K562 (cell line): ENCODE data around the gene MAB21L3. TPM values are rescaled to one million over a fixed set of nuclear protein-coding genes. Genes with fewer than 3 reads are reported as not detected.

ENCODE experiments used
- ADNP ChIP-seq: fragments of 200-800 bp; sonication (Bioruptor generic); IDR thresholded peaks from 2 replicates; pipeline ENCODE4 v1.6.1; 2016; ENCODE audit warnings: missing genetic modification characterization, missing compliant biosample characterization
- C11orf30 ChIP-seq: fragments of 450-650 bp; IDR thresholded peaks from 2 replicates; pipeline ENCODE4 v1.6.1; 2016; ENCODE audit warnings: low read depth, mild to moderate bottlenecking
- CUX1 ChIP-seq: fragments of 200-800 bp; sonication (Bioruptor generic); IDR thresholded peaks from 2 replicates; pipeline ENCODE4 v1.6.1; 2016; ENCODE audit warnings: missing genetic modification characterization, missing compliant biosample characterization
- FOSL1 ChIP-seq: fragments of 200-800 bp; sonication (Bioruptor generic); conservative IDR thresholded peaks from 2 replicates; pipeline ENCODE4 v1.6.1; 2016; ENCODE audit warnings: missing genetic modification characterization, missing compliant biosample characterization
- HDAC3 ChIP-seq: fragments of 450-650 bp; IDR thresholded peaks from 2 replicates; pipeline ENCODE4 v1.6.1; 2018; ENCODE audit warnings: borderline replicate concordance, mild to moderate bottlenecking, moderate library complexity; ENCODE audit not compliant: partially characterized antibody
- HOXB6 ChIP-seq: fragments of 250-450 bp; sonication (Bioruptor Pico); IDR thresholded peaks from 2 replicates; pipeline ENCODE4 v1.5.1; 2022; ENCODE audit warnings: mild to moderate bottlenecking, borderline replicate concordance
- KLF6 ChIP-seq: fragments of 250-450 bp; sonication (Bioruptor Pico); IDR thresholded peaks from 2 replicates; pipeline ENCODE4 v1.4.0; 2020; ENCODE audit warnings: mild to moderate bottlenecking, moderate library complexity, borderline replicate concordance
- MAFF ChIP-seq: IDR thresholded peaks from 2 replicates; pipeline ENCODE4 v1.6.1; 2012; ENCODE audit warnings: low read length, improper control_type of control experiment
- MAFK ChIP-seq: IDR thresholded peaks from 2 replicates; pipeline ENCODE4 v1.6.1; 2011; ENCODE audit warnings: low read length, improper control_type of control experiment
- MED1 ChIP-seq: sonication (generic); formaldehyde crosslinking; IDR thresholded peaks from 2 replicates; pipeline ENCODE4 v1.8.1; 2023; ENCODE audit warnings: missing genetic modification reagents, borderline replicate concordance
- MTA3 ChIP-seq: fragments of 450-650 bp; formaldehyde crosslinking; IDR thresholded peaks from 2 replicates; pipeline ENCODE4 v1.6.1; 2017; ENCODE audit warnings: mild to moderate bottlenecking, borderline replicate concordance
- NFE2L1 ChIP-seq: fragments of 450-650 bp; IDR thresholded peaks from 2 replicates; pipeline ENCODE4 v1.6.1; 2016; ENCODE audit warnings: missing genetic modification characterization, low read depth, mild to moderate bottlenecking, missing compliant biosample characterization, moderate library complexity, borderline replicate concordance
- PHF20 ChIP-seq: fragments of 450-650 bp; IDR thresholded peaks from 2 replicates; pipeline ENCODE4 v1.6.1; 2018; ENCODE audit not compliant: partially characterized antibody
- RBM22 ChIP-seq: fragments of 200-400 bp; formaldehyde crosslinking; IDR thresholded peaks from 2 replicates; pipeline ENCODE4 v1.6.1; 2018; ENCODE audit warnings: low read length, low read depth; ENCODE audit not compliant: poor library complexity, severe bottlenecking
- TRIM24 ChIP-seq, 2 experiments: fragments of 450-650 bp; IDR thresholded peaks; 2 replicates each; pipeline ENCODE4 v1.6.1; 2016
- ZKSCAN1 ChIP-seq: fragments of 150-350 bp; IDR thresholded peaks from 2 replicates; pipeline ENCODE4 v1.6.1; 2016; ENCODE audit warnings: low read depth, low read length
- ZNF324 ChIP-seq: fragments of 250-450 bp; sonication (Bioruptor Pico); IDR thresholded peaks from 2 replicates; pipeline ENCODE4 v1.4.0; 2020; ENCODE audit warnings: mild to moderate bottlenecking
- ZNF384 ChIP-seq: IDR thresholded peaks from 2 replicates; pipeline ENCODE4 v1.6.1; 2012; ENCODE audit warnings: low read depth, low read length, improper control_type of control experiment
- polyA plus RNA-seq, 8 experiments: library from polyadenylated mRNA; depleted of rRNA in 4 of 8; stranded (reverse) in 5 of 8; unstranded in 3 of 8; fragments of >200 nt; fragmentation: Nextera tagmentation in 2 of 8; fragmentation: Illumina TruSeq in 1 of 8; extraction: Ambion mirVana in 2 of 8; extraction: Trizol in 1 of 8; gene quantifications; 2 replicates each; pipeline versions ENCODE4 v1.2.1 to v1.2.3, GENCODE V29; 2011 to 2014; ENCODE audit warnings: inconsistent platforms in 1 of 8, missing spikeins in 1 of 8
- total RNA-seq, 7 experiments: library from RNA; depleted of rRNA in 6 of 7; stranded (reverse); fragments of >200 nt in 6 of 7; fragmentation: Illumina TruSeq in 2 of 7; extraction: Trizol in 2 of 7; gene quantifications; 2 replicates each; pipeline versions ENCODE4 v1.2.1 to v1.2.3, GENCODE V29; 2011 to 2021; ENCODE audit warnings: low replicate concordance in 1 of 7
- TF ChIP-seq, protein P1 (sequence below), 3 experiments: IDR thresholded peaks in 2 of 3; conservative IDR thresholded peaks in 1 of 3; 2 replicates each; pipeline ENCODE4 v1.5.1; 2011 to 2012; ENCODE audit warnings: low read length in 3 of 3, mild to moderate bottlenecking in 3 of 3, control low read depth in 2 of 3, improper control_type of control experiment in 1 of 3, inconsistent platforms in 1 of 3, low read depth in 1 of 3, mixed read lengths in 1 of 3, moderate library complexity in 1 of 3; ENCODE audit not compliant: insufficient read depth in 2 of 3

MAB21L3 gene
- total and polyA plus RNA-seq, 9 of the 15 experiments (the other 6 are each of a cell fraction or from before 2014, with no cell fraction given) = not detected

DNA sequence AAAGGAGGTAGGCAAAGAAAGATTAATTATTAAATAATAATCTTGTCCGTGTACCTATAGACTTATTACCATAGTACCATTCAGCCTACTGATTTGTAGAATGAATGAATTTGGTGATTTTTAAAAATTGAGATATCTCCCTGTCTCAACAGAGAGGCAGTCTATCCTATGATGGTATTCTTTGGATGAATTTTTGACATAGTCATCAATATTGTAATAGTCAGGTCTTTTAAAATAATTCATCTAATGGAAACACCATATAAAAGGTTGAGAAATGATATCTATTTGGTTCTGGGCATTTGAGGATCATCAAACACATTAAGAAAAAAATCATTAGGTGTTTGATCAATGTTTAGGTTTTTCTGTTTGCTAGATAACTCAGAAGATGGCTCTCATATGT, 35.6 kb upstream of the MAB21L3 start (continued):
- TF ChIP-seq MAFK (0 out of 2 replicates have a peak, but pooled peaks have one; percentile 4), PHF20 (no peak), HOXB6 (CRISPR knock-in tag) (no peak), C11orf30 (peak; percentile 59; the same call in 1 of the 2 replicates), HDAC3 (no peak), KLF6 (CRISPR knock-in tag) (no peak), TRIM24 (IDR thresholded peaks at IDR 0.05) (no peak), MED1 (CRISPR knock-in tag) (no peak), CUX1 (CRISPR knock-in tag) (no peak), ZNF384 (no peak), MTA3 (no peak), MAFF (peak; percentile 14; the same call in 1 of the 2 replicates), RBM22 (no peak), ZNF324 (CRISPR knock-in tag) (no peak), ADNP (tag) (no peak), NFE2L1 (tag) (no peak), ZKSCAN1 (no peak), FOSL1 (no peak)
- TF ChIP-seq, protein P1, sequence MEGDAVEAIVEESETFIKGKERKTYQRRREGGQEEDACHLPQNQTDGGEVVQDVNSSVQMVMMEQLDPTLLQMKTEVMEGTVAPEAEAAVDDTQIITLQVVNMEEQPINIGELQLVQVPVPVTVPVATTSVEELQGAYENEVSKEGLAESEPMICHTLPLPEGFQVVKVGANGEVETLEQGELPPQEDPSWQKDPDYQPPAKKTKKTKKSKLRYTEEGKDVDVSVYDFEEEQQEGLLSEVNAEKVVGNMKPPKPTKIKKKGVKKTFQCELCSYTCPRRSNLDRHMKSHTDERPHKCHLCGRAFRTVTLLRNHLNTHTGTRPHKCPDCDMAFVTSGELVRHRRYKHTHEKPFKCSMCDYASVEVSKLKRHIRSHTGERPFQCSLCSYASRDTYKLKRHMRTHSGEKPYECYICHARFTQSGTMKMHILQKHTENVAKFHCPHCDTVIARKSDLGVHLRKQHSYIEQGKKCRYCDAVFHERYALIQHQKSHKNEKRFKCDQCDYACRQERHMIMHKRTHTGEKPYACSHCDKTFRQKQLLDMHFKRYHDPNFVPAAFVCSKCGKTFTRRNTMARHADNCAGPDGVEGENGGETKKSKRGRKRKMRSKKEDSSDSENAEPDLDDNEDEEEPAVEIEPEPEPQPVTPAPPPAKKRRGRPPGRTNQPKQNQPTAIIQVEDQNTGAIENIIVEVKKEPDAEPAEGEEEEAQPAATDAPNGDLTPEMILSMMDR (IDR thresholded peaks at IDR 0.05 in 2 of 3, conservative IDR thresholded peaks at IDR 0.05 in 1 of 3; ENCODE audit: insufficient read depth in 2 of 3, low read depth in 1 of 3, low read length in 3 of 3) = no peak
